ENCODE results near the gene BSDC1.
"Not testable (repeated sequence)": the region's sequence is repeated elsewhere in the genome, so short reads cannot be mapped to it uniquely, and the experiment has no call there.

The BSDC1 gene

GRCh38 chr1:32394141-32394889 is at the start of gene BSDC1:
Gene BSDC1 (minus strand): TSS chr1:32394441. CDS start chr1:32394414, 27 bp downstream.
- DNase-seq = peak; percentile 99 to 100

- not testable (repeated sequence) for DNase-seq
Measured at GRCh38 chr1:32441467-32441866, 47.2 kb upstream of the BSDC1 start.

- DNase-seq = not testable (repeated sequence)
Measured at GRCh38 chr1:32438777-32439176, 44.5 kb upstream of the BSDC1 start.

- DNase-seq = no peak
Measured at GRCh38 chr1:32438136-32438535, 43.9 kb upstream of the BSDC1 start.

GRCh38 chr1:32431736-32432400 is 37.6 kb upstream of the BSDC1 start:
- DNase-seq = no peak

- no peak for DNase-seq
Measured at GRCh38 chr1:32427264-32427963, 33.2 kb upstream of the BSDC1 start.

- DNase-seq = no peak
Measured at GRCh38 chr1:32426489-32427255, 32.4 kb upstream of the BSDC1 start.

GRCh38 chr1:32421775-32422174 is 27.5 kb upstream of the BSDC1 start:
- no peak for DNase-seq

- DNase-seq = no peak
Measured at GRCh38 chr1:32414186-32414886, 20.1 kb upstream of the BSDC1 start.

GRCh38 chr1:32413507-32414185 is 19.4 kb upstream of the BSDC1 start:
- DNase-seq = peak; percentile 49 to 60

GRCh38 chr1:32411261-32411660 is 17.0 kb upstream of the BSDC1 start:
- no peak for DNase-seq

- no peak for DNase-seq
Measured at GRCh38 chr1:32406629-32407111, 12.4 kb upstream of the BSDC1 start.

- no peak for DNase-seq
Measured at GRCh38 chr1:32405672-32406467, 11.6 kb upstream of the BSDC1 start.

- no peak for DNase-seq
Measured at GRCh38 chr1:32404946-32405345, 10.7 kb upstream of the BSDC1 start.

GRCh38 chr1:32400876-32401631 is 6.8 kb upstream of the BSDC1 start:
- DNase-seq = peak; percentile 81 to 87

- DNase-seq = no peak
Measured at GRCh38 chr1:32399843-32400242, 5.6 kb upstream of the BSDC1 start.

GRCh38 chr1:32398401-32398800 is 4.2 kb upstream of the BSDC1 start:
- no peak for DNase-seq

- not testable (repeated sequence) for DNase-seq
Measured at GRCh38 chr1:32396524-32396923, 2.3 kb upstream of the BSDC1 start.

- peak; percentile 8 to 49 for DNase-seq
Measured at GRCh38 chr1:32394890-32395432, 720 bp upstream of the BSDC1 start.

- peak in 1 of 2 experiments; percentile 43 for DNase-seq
Measured at GRCh38 chr1:32393832-32394140, 455 bp downstream of the BSDC1 start.
